Neural progenitor cell (in vitro differentiated cells): ENCODE results near the gene AKAP14. TPM values are rescaled to one million over a fixed set of nuclear protein-coding genes. Genes with fewer than 3 reads are reported as not detected.
"Not testable (repeated sequence)": the region's sequence is repeated elsewhere in the genome, so short reads cannot be mapped to it uniquely, and the experiment has no call there.

ENCODE experiments used
- DNase-seq: peaks from one replicate; pipeline ENCODE4 v3.0.0-alpha.2; 2016; ENCODE audit warnings: low spot score
- H2AFZ ChIP-seq: fragments of 200-600 bp; sonication (generic); replicated peaks from 2 replicates; pipeline ENCODE4 v1.6.1; 2016; ENCODE audit warnings: antibody characterized with exemption
- H3F3A ChIP-seq: fragments of 200-600 bp; sonication (generic); 2 replicates; pipeline ENCODE4 v1.6.1; 2016; ENCODE audit warnings: antibody characterized with exemption, low read depth
- H3K27ac ChIP-seq: fragments of 200-600 bp; sonication (generic); 2 replicates; pipeline ENCODE4 v1.5.1; 2016; ENCODE audit warnings: mild to moderate bottlenecking
- H3K27me3 ChIP-seq: fragments of 200-600 bp; sonication (generic); 2 replicates; pipeline ENCODE4 v1.6.1; 2016; ENCODE audit warnings: mild to moderate bottlenecking, moderate library complexity
- H3K36me3 ChIP-seq: fragments of 200-600 bp; sonication (generic); 2 replicates; pipeline ENCODE4 v1.5.1; 2016
- H3K4me1 ChIP-seq: fragments of 200-600 bp; sonication (generic); 2 replicates; pipeline ENCODE4 v1.6.1; 2016; ENCODE audit warnings: mixed run types
- H3K4me2 ChIP-seq: fragments of 200-600 bp; sonication (generic); 2 replicates; pipeline ENCODE4 v1.6.1; 2016
- H3K4me3 ChIP-seq: fragments of 200-600 bp; sonication (generic); 2 replicates; pipeline ENCODE4 v1.5.1; 2016
- H3K79me2 ChIP-seq: fragments of 200-600 bp; sonication (generic); 2 replicates; pipeline ENCODE4 v1.6.1; 2016; ENCODE audit warnings: low read depth
- H3K9ac ChIP-seq: fragments of 200-600 bp; sonication (generic); 2 replicates; pipeline ENCODE4 v1.6.1; 2016
- H3K9me3 ChIP-seq: fragments of 200-600 bp; sonication (generic); 2 replicates; pipeline ENCODE4 v1.5.1; 2016; ENCODE audit warnings: low read depth
- H4K20me1 ChIP-seq: fragments of 200-600 bp; sonication (generic); 2 replicates; pipeline ENCODE4 v1.6.1; 2016; ENCODE audit warnings: low read depth
- H3K27ac Mint-ChIP-seq: 3 replicates; pipeline ENCODE4 v1.8.0; 2021; ENCODE audit warnings: mixed read lengths
- H3K27me3 Mint-ChIP-seq: 2 replicates; pipeline ENCODE4 v1.8.0; 2022; ENCODE audit warnings: low read depth, mild to moderate bottlenecking, inconsistent platforms, moderate library complexity, mixed read lengths; ENCODE audit not compliant: insufficient read depth
- H3K36me3 Mint-ChIP-seq: 3 replicates; pipeline ENCODE4 v1.8.0; 2021; ENCODE audit warnings: mixed read lengths
- H3K4me1 Mint-ChIP-seq: 3 replicates; pipeline ENCODE4 v1.8.0; 2021; ENCODE audit warnings: mixed read lengths
- H3K4me3 Mint-ChIP-seq: 3 replicates; pipeline ENCODE4 v1.8.0; 2021; ENCODE audit warnings: mild to moderate bottlenecking, moderate library complexity, mixed read lengths
- H3K9me3 Mint-ChIP-seq: 3 replicates; pipeline ENCODE4 v1.8.0; 2020; ENCODE audit warnings: mixed read lengths
- EZH2 ChIP-seq: fragments of 200-600 bp; sonication (generic); IDR thresholded peaks from 2 replicates; pipeline ENCODE4 v1.6.1; 2017; ENCODE audit warnings: antibody characterized with exemption, mild to moderate bottlenecking, moderate library complexity
- EZH2phosphoT487 ChIP-seq: fragments of 200-600 bp; sonication (generic); IDR thresholded peaks from 2 replicates; pipeline ENCODE4 v1.6.1; 2017; ENCODE audit warnings: antibody characterized with exemption
- total RNA-seq: library from RNA; depleted of rRNA; stranded (reverse); fragments of >200 nt; gene quantifications from 2 replicates; pipeline ENCODE4 v1.2.3, GENCODE V29; 2015; ENCODE audit warnings: low replicate concordance
- TF ChIP-seq, protein P1 (sequence below): fragments of 200-600 bp; sonication (generic); IDR thresholded peaks from 2 replicates; pipeline ENCODE4 v1.5.1; 2017; ENCODE audit warnings: antibody characterized with exemption, mild to moderate bottlenecking

Gene AKAP14
- total RNA-seq, 1 donor from 2014 or later, result not detected

GRCh38 chrX:119885554-119886428 is 9.9 kb upstream of the AKAP14 start:
- H4K20me1 ChIP-seq, result no peaks in the 10 kb centered on the region
- H3K79me2 ChIP-seq, result no peaks in the 10 kb centered on the region
- H3K4me3 Mint-ChIP-seq, result no peak overlapping the region
- no peaks in the 10 kb centered on the region for H3K27me3 ChIP-seq
- H3K4me1 ChIP-seq, result no peaks in the 10 kb centered on the region
- H3F3A ChIP-seq, result no peaks in the 10 kb centered on the region
- TF ChIP-seq, protein P1, sequence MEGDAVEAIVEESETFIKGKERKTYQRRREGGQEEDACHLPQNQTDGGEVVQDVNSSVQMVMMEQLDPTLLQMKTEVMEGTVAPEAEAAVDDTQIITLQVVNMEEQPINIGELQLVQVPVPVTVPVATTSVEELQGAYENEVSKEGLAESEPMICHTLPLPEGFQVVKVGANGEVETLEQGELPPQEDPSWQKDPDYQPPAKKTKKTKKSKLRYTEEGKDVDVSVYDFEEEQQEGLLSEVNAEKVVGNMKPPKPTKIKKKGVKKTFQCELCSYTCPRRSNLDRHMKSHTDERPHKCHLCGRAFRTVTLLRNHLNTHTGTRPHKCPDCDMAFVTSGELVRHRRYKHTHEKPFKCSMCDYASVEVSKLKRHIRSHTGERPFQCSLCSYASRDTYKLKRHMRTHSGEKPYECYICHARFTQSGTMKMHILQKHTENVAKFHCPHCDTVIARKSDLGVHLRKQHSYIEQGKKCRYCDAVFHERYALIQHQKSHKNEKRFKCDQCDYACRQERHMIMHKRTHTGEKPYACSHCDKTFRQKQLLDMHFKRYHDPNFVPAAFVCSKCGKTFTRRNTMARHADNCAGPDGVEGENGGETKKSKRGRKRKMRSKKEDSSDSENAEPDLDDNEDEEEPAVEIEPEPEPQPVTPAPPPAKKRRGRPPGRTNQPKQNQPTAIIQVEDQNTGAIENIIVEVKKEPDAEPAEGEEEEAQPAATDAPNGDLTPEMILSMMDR, result no peak
- TF ChIP-seq EZH2 (no peak), EZH2phosphoT487 (no peak)
- H3K9ac ChIP-seq, result no peak overlapping the region
- H3K27me3 Mint-ChIP-seq, result peaks cover 8% of the 10 kb centered on the region
- H3K9me3 ChIP-seq, result no peaks in the 10 kb centered on the region
- no peak overlapping the region for H2AFZ ChIP-seq
- H3K27ac ChIP-seq, result no peak overlapping the region
- no peaks in the 10 kb centered on the region for H3K36me3 ChIP-seq
- H3K4me1 Mint-ChIP-seq, result no peaks in the 10 kb centered on the region
- peaks cover 6% of the 10 kb centered on the region for H3K9me3 Mint-ChIP-seq
- DNase-seq, result no peak
- no peak overlapping the region for H3K4me3 ChIP-seq
- H3K27ac Mint-ChIP-seq, result no peak overlapping the region
- no peak overlapping the region for H3K4me2 ChIP-seq
- no peaks in the 10 kb centered on the region for H3K36me3 Mint-ChIP-seq

- TF ChIP-seq EZH2, result no peak
- TF ChIP-seq, protein P1, result peak; percentile 63
- Histone ChIP-seq H3K79me2 (no peaks in the 10 kb centered on the region), H3K4me3 (peak overlapping the region; percentile 52), H3K36me3 (no peaks in the 10 kb centered on the region), H3K4me1 (no peaks in the 10 kb centered on the region), H3K27me3 (no peaks in the 10 kb centered on the region), H3K9ac (no peak overlapping the region), H3F3A (no peaks in the 10 kb centered on the region), H3K9me3 (no peaks in the 10 kb centered on the region), H2AFZ (peak overlapping the region; percentile 79), H4K20me1 (no peaks in the 10 kb centered on the region), H3K27ac (no peak overlapping the region), H3K4me2 (peak overlapping the region; percentile 74)
- Mint-ChIP-seq H3K36me3 (no peaks in the 10 kb centered on the region), H3K27me3 (peaks cover 10% of the 10 kb centered on the region), H3K9me3 (peaks cover 12% of the 10 kb centered on the region), H3K27ac (no peak overlapping the region), H3K4me3 (peak overlapping the region; percentile 78), H3K4me1 (no peaks in the 10 kb centered on the region)
- peak; percentile 83 for DNase-seq
These were observed 7.8 kb upstream of the AKAP14 start for GRCh38 chrX:119887721-119888425.

GRCh38 chrX:119890626-119891025 is 5.1 kb upstream of the AKAP14 start:
- H3K4me3 Mint-ChIP-seq, H3K36me3 Mint-ChIP-seq: not testable (repeated sequence)

GRCh38 chrX:119891961-119892692 is 3.6 kb upstream of the AKAP14 start:
- not testable (repeated sequence) for H3K9me3 Mint-ChIP-seq, H3K9me3 ChIP-seq, H3F3A ChIP-seq, H3K27ac ChIP-seq, H3K27ac Mint-ChIP-seq, H3K4me3 Mint-ChIP-seq, H4K20me1 ChIP-seq, H3K27me3 ChIP-seq, H3K4me1 ChIP-seq, H3K36me3 ChIP-seq, DNase-seq, H2AFZ ChIP-seq, H3K36me3 Mint-ChIP-seq, H3K9ac ChIP-seq, H3K4me3 ChIP-seq, H3K79me2 ChIP-seq, H3K4me1 Mint-ChIP-seq, H3K4me2 ChIP-seq
- H3K27me3 Mint-ChIP-seq, result peaks cover 12% of the 10 kb centered on the region

More at GRCh38 chrX:119890626-119891025, 5.1 kb upstream of the AKAP14 start:
- not testable (repeated sequence) for H3K9me3 Mint-ChIP-seq, H3K27me3 ChIP-seq, H3K4me1 Mint-ChIP-seq, H3K4me1 ChIP-seq, H3K4me2 ChIP-seq, H3F3A ChIP-seq, H3K79me2 ChIP-seq, H2AFZ ChIP-seq, H4K20me1 ChIP-seq, H3K4me3 ChIP-seq, H3K27ac Mint-ChIP-seq, DNase-seq, H3K27ac ChIP-seq, H3K9ac ChIP-seq, H3K36me3 ChIP-seq, H3K9me3 ChIP-seq
- H3K27me3 Mint-ChIP-seq, result peaks cover 12% of the 10 kb centered on the region
